CD4-positive, alpha-beta T cell treated with Interleukin-1 beta for 1 hour (primary cell): ENCODE results near the gene FAM72D.
"Not testable (repeated sequence)": the region's sequence is repeated elsewhere in the genome, so short reads cannot be mapped to it uniquely, and the experiment has no call there.

Experiments used
- DNase-seq, 2 donors: peaks; one replicate each; pipeline ENCODE4 v3.0.0-alpha.2; 2020 to 2022

Gene FAM72D

DNA sequence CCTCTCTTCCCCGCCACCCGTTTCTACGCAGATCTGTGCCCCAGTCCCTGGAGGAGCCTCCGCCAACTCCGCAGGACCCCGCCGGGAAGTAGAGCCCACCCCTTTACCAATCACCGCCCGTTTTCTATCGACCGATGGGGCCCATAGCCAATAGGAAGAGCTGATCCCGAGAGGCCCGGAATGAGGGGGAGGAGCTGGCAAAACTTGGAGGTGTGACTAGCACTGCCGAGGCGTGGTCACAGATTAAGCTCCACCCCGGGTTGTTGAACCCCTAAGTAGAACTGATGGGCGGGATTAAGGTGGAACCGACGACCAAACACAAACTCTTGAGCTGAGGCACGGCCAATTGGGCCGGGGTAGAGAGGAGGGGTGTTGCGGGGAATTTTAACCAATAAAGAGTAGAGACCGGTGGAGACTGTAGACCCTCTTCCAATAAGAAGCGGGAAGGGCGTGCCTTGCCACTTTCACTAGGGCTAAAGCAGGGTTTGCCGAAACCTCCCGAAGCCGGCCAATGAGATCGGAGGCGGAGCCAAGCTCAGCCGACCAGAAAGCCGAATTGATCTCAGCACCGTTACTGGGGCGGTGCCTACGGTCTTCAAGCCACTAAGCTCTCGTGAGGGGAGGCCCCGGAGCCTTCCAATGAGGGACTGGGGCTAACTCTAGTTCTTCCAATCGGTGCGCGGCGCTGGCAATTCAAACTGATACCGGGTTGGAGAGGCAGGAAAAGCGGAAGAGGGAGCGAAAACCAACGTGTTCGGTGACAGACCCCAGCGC is at the start of gene FAM72D, which contains the start of gene SRGAP2B:
Gene FAM72D, plus strand, starts transcription at position 691 of the 774 bp plus-strand sequence. CDS start 874 bp downstream, outside the sequence.
Gene SRGAP2B, minus strand, starts transcription at position 45 of the 774 bp plus-strand sequence. CDS start 2,427 bp downstream, outside the sequence.
- not testable (repeated sequence) for DNase-seq

DNA sequence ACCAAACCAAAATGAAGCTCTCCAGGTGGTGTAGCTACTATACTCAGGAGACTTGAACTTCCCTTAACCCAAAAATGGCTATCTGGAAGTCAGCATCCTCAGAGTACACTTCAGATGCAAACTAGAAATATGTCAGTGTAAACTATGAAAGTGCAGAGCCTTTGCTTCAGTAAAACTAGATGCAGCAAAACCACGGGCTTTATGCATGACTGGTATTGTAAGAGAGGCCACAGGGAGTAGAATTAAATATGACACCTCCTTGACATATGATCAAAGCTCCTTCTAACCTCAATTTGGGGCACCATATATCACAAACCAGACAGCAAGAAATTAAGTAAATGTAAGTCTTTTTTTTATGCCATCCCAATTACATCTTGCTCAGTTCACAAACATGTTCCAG is 48.2 kb upstream of the FAM72D start:
- DNase-seq, result not testable (repeated sequence)

DNA sequence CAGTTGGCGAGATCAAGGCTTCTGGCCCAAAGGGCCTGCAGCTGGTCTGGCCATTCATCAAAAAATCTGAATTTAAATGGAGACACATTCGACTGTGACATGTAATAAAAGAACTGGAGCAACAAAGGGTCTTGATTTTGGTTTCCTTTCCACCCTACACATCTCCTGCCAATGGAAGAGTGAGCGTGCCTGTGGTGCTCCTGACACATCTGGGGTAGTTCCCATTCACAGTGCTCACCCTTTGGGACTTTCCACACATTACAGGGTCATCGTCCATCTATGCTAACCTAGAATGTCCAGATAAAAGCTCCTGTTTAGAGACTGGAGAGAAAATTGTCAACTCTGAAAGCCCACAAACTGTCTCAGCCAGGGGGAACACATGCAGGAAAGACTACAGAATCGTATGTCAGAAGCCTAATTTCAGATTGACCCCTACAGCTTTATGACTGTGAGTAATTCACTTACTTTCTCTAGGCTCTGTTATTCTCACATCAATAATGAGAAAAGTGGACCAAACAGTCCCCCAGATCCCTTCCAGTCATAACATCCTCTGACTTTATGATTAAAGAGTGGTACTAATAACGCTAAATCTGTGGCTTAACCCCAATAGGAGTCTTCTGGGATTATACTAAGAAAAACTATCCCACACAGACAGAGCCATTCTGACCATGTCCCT is 47.5 kb upstream of the FAM72D start:
- DNase-seq, result not testable (repeated sequence)

DNA sequence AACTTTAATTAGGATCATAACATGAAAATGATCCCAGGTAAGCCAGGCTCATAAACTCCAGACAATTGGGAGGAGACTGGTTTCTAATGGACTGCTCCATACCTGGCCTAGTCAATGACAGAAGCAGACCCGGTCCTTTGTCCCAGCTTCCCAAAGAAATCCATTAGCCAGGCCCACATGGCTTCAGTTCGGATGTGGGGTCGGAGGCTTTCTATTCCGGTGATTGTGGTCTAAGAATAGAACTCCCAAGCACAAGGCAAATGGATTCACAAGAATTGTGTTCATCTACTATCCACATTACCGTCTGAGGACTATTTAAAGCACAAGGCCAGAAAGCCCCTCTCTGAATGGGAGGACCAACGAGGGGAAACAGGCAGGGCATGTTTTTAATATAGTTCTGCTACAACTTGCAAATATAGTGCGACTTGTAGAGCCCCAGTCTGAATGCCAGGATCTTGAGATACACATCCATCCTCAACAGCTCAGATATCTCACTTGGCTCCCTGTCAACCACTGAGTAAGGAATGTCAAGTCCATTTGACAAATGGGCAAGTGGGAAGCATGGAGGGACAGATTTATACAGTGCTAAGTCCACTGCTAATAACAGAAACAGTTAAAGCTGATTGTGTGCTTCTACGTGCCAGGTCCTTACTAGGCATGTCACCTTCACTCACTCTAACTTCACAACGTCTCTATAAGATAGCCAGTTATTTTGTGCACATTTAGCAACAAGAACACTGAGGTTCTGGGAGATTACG is 43.6 kb upstream of the FAM72D start:
- not testable (repeated sequence) for DNase-seq

DNA sequence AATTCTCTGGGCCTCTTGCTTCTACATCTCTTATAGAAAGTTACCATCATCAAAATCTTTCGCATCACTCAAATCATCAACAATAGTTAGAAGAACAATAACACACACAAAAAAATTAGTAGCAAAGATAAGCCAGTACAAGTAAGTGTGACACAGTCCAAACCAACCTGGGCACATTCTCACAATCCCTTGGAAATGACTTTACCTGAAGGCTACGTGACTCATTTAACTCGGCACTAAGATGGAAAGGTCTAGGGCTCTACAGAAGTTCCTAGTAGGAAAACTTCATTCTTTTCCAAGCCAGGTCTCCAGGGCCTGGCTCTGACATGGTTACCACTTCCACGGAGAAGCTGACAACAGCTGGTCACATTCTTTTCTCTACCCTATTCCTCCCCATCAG is 42.3 kb upstream of the FAM72D start:
- not testable (repeated sequence) for DNase-seq

DNA sequence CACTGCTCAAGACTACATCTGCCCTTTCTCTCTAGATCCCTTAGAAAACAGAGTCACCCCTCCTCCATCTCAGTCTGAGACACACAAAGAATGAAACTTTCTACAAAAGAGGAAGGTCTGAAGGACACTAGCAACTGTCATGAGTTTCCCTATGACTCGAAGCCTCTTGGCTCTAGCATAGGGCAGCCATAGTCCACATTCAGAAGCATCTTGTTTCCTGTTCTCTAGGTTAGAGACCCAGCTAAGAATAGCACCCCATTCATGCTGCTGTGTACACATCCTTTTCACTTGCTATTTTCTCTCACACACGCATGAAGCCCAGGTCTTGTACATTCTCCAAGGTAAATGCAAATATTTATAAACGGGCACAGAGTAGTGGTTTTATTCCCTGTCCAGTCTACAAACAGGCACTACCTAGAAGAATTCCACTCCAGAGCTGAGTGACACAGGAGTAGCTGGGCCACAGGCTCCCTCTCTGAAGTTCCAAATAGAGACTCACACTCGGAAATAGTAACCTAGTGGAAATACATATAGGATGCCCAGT is 40.5 kb upstream of the FAM72D start:
- not testable (repeated sequence) for DNase-seq

DNA sequence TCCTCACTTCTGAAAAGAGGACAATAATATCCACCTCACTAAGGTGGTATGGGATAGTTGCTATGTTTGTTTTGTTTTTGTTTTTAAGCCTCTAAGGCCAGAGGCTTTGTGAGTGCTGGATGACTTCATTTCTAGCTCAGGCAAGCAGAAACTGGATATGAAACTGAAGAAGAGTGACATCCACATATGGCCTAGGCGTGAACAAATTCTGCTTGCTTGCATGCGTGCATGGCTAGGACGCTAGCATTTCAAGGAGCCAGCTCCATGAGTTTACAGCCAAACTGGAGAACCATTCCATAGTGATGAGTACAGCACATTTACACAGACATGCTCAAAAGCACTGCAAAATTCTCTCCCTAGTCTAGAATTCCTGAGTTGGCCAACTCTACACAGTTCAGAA is 37.6 kb upstream of the FAM72D start:
- DNase-seq, result peak in 1 of 2 donors; percentile 14

DNA sequence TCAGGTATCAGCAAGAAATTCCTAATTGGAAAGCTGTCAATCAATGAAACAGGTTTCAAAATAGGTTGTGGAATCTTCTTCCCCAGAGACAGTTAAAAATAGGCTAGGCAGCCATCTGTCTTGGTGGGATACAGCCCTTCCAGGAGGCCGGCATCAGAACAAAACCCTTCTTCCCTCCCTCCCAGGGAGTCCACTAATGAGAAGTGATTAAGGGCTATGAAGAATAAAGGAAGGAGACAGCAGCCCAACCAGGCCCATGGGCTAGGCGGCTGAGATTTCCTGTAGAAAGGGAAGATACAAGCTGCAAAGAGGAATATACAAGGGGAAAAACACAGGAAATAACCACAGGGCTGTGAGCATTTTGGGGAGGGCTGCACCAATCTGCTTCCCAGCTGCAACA is 32.5 kb upstream of the FAM72D start:
- DNase-seq, result not testable (repeated sequence)

DNA sequence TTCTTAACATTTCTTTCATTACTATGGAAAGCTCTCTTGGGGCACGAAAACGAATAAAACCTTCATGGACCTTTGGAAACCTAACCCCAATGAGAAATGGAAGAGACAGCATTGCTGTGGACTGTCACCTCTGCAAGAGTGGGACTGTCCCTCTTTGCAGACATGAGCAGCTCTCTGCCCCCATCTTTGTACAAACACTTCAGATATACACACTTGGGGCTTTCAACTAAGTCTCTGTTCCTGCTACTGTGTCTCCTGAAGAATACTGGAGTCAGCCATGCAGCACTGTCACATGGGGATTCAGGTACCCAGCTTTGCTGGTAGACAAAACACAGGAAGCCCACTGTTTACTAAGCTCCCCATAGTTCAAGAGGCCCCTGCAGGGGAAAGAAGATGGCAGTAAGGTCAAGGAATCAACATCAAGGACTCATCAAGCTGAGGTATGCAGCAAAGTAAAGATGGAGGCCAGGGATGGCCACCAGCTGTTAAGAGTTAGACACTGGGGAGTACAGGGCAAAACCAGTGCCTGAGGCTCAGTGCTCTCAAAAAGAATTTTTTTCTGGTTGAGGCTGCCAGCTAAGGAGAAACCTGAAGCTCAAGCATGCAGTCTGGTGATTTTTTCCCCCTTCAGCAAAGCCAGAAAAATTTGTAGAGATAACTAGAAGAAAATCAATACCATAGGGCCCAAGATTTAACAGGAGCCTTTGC is 31.7 kb upstream of the FAM72D start:
- DNase-seq, result not testable (repeated sequence)

DNA sequence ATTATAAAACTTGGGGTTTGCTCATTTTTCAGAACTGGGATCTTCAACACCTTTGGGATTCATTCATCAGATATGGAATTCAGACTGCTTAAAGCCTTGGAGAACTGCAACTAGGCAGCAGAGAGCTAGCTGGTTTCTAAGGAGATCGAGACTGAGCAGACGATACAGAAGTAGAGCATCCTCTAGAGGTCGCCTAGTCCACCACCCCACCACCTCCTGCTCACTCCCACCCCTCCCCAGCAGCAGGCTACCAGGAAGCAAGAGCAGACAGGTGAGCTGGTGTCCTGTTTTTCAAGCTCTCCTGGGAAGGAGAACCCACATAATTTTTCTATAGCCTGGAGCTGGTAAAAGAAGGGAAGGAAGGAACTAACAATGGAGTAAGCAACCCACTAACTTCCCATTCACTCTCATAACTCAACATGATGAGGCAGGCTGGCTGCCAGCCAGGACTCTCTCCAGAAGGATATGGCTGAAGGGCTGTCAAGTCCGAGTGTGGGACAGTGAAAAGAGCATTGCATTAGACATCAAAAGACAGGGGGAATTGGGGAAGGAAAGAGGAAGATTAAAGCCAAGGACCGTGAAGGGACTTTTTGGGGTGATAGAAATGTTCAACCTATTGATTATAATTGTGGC is 30.5 kb upstream of the FAM72D start:
- DNase-seq, result not testable (repeated sequence)

DNA sequence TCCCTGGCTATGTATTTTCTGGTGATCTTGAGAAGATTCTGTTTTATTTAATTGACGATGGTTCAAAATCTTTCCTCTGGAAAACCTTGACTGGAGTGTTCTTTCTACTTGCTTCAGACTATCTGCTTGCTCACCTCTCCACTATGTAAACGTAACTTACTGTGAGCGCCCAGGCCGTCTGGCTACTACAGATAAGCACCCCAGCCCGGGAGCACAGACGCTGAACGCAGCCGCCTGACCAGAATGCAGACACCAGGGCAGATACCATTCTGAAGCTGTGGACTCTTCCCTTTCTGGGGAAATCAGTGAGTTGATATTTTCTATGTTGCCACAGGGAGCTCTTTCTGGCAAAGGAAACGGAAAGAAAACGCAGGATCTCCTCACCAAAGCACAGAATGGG is 29.3 kb upstream of the FAM72D start:
- not testable (repeated sequence) for DNase-seq

DNA sequence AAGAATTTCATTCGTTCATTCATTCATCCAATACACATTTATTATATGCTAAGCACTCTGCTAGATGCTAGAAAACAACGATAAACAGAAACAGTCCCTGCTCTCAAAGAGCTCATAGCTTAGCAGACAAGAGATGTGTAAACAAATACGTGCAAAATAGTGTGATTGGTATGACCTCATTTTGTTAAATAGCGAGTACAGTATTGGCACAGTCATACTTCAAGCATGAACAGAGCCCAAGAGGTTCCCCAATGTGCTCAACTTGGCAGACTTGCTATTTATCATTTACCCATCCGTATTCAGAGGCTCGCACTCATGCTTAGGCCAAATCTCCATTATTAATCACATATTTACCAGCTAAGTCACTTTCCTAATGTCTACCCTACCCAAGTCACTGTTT is 24.2 kb upstream of the FAM72D start:
- not testable (repeated sequence) for DNase-seq

DNA sequence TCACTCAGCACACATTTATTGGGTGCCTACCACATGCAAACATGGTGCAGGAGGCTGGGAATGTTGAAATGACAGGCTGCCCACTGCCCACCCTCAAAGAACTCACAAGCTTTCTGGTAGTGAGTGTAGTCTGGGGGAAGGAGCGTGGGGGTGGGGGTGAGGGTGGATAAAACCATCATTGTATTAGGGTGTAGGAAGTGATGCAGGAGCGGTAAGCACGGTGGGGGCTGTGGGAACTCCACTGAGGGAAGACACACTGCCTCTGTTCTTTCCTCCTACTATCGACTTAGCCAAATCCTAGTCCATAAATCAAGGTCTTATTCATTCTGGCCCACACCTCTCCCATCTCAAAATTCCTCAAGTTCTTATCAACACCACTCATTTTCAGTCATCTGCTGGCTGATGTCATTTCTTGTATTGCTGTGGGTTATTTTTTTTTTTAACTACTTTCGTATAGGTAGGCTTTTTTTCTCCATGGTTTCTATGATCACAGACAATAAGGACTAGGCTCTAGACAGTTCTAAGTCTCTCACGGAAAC is 21.7 kb upstream of the FAM72D start:
- not testable (repeated sequence) for DNase-seq

DNA sequence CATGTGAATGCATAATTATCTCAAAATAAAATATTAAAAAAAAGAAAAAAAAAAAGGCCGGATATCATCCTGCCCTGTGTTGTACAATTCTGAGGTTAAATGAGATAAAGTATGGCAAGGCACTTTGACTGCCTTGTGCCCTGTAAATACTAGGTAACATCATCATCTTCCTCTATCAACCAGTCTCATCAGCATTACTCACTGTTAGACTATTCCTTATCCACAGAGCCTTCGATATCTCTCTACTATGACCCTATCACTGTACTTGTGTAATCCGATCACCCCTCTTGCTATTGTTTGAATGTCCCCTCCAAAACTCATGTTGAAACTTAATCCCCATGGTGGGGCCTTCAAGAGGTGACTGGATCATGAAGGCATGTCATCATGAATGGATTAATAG is 18.9 kb upstream of the FAM72D start:
- not testable (repeated sequence) for DNase-seq

DNA sequence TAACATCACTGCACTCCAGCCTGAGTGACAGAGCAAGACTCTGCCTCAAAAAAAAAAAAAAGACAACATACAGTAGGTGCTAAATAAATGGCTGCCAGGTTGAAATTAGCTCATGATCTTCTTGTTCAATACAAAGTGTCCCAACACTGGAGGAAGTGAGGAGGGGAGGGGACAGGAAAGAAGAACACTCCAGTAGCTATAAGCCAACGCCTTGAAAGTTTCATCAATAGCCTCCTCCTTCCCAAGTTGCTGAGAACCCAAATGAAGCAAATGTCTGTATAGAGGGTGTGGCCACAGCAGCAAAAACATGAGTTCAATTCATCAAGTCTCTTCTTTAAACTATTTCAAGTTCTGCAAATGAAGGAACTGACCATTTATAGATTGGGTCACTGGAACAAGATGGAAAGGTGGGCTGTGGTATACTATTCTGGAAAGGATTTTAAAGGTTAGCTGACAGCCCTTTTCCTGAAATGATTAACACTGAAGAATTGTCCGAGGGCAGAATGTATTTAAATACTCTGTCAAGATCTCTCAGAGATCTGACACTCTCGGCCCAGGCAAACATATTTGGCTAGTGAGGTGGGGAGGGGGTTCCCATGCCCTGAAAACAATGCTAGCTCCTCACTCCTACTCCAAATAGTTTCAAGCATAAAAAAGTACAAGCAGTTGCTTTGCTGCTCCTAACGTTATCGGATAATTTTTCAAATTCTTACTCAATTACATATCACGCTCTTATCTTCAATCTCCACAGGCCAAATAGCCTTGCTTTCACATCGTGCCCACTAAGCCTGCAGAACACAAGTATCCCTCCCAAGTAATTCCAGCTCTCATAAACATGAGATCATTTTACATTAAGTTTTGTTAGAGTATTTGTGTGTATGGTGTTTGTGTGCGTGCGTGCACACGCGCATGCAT is 17.6 kb upstream of the FAM72D start:
- not testable (repeated sequence) for DNase-seq

DNA sequence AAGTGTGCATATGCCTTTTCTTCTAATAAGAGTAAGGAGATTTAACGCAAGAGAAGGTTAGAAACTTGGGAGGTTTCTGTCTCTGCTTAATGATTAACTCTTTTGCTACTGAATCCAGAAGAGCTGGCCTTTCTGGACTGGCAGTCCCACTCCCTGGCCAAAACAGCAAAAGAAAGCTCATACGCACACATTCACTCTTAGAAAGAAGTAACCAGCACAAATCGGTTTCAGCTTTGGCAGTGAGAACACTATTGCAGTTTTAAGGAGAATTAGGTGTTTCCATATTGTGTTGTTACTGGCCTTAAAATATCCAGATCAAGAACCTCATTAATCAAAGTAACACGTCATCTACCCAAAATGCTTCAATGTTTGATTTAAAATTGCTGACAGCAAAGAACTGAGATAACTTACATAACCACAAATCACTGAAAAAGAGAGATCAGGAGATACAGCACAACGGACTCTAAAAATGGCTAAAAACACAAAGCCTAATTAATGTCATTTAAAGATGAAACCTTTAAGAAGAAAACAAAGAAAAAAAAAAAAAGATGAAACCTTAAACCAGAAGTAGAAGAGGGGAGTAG is 16.9 kb upstream of the FAM72D start:
- DNase-seq, result not testable (repeated sequence)

DNA sequence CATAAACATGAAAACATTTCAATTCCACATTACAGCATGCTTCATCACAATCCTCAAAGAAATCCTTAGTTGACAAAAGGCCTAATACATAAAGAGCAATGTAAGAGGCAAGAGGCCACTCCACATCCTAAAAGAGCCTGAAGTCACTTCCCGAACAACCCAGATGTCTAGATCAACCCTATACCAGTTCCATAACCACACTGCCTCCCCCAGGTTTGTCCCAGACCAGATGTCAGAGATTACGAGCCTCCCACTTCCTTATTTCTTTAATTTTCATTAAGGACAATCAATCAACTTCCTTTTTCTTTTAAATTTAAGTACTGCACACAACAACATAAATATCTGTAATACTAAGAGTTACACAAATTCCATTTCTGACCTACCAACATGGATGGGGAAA is 16.0 kb upstream of the FAM72D start:
- DNase-seq, result peak in 1 of 2 donors; percentile 0

DNA sequence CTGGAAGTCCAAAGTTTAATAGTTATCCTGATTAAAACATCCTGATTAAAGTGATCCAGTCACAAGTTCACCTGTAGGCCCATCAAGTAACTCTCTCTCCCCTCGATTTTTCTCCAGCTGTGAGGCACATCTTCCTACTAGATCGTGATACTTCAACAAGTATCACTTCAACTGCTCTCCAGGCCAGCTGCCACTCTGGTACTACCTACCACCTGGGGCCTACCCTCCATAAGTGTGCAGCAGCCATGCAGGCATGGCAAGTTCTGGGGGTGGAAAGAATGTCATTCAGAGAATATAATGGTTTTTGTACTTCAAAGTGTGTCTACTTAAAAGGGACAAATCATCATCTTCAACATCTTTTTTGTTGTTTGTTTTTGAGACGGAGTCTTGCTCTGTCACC is 15.6 kb upstream of the FAM72D start:
- DNase-seq, result not testable (repeated sequence)

DNA sequence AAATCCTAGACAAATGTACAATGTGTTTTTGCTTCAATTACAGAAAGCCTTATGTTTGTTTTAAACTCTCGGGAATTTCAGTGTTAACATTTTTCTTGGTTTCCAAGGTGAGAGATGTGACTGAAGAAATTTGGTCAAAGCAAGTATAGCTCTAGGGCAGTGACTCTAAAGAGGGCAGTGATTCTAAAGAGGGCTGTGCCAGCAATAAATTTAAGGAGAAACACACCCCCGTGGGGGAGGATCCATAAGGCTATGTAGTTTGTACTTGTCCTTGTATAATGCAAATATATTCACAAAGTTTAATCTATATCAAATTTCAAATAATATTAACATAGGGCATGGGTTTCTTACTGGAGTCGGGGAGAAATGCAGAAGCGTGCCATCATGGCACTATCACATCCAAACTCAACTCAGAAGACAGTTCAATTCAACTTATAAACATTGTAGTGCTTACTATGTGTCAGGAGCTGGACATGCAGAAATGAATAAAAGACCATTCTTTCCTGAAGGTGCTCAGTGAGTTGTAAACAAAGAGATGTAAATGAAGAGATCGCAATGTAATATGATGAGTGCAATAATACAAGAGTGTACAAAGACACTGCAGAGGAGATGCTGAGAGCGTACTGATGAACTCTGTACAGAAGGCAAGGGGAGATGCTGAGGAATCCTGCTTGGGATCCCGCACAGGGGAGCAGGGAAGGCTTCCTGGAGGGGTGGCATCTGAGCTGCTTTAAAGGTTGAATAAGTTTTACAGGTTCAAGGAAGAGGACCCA is 13.1 kb upstream of the FAM72D start:
- DNase-seq, result not testable (repeated sequence)
